OCI-LY3 (cell line): ENCODE results near the gene CDKN1B.

Experiments
- H2AFZ ChIP-seq: fragments of 200-600, 300-600 bp; shearing (Covaris generic); 2 replicates; pipeline ENCODE4 v1.6.0; 2014; ENCODE audit warnings: antibody characterized with exemption, low read depth, low read length
- H3K27ac ChIP-seq: fragments of 200-600, 300-600 bp; sonication (generic); 2 replicates; pipeline ENCODE4 v1.5.1; 2014; ENCODE audit warnings: mild to moderate bottlenecking, low read length, moderate library complexity, mixed read lengths
- H3K27me3 ChIP-seq: fragments of 200-600, 300-600 bp; sonication (generic); 2 replicates; pipeline ENCODE4 v1.6.1; 2014; ENCODE audit warnings: low read depth, low read length, mixed read lengths
- H3K36me3 ChIP-seq: fragments of 200-600, 300-600 bp; sonication (generic); replicated peaks from 2 replicates; pipeline ENCODE3; 2014; ENCODE audit warnings: low read depth, low read length, mixed read lengths
- H3K4me1 ChIP-seq: fragments of 300-600, 200-600 bp; sonication (generic); 2 replicates; pipeline ENCODE4 v1.6.1; 2014; ENCODE audit warnings: low read length, mixed read lengths
- H3K4me2 ChIP-seq: fragments of 200-600, 300-600 bp; sonication (generic); 2 replicates; pipeline ENCODE4 v1.6.1; 2014; ENCODE audit warnings: low read length, mixed read lengths
- H3K4me3 ChIP-seq: fragments of 300-600, 200-600 bp; sonication (generic); 2 replicates; pipeline ENCODE4 v1.5.1; 2014; ENCODE audit warnings: antibody characterized with exemption, mild to moderate bottlenecking, low read length, moderate library complexity
- H3K79me2 ChIP-seq: fragments of 300-600, 200-600 bp; shearing (Covaris generic); 2 replicates; pipeline ENCODE4 v1.6.1; 2014; ENCODE audit warnings: mild to moderate bottlenecking, low read length, mixed read lengths
- H3K9ac ChIP-seq: fragments of 300-600, 200-600 bp; shearing (Covaris generic); 2 replicates; pipeline ENCODE4 v1.6.0; 2014; ENCODE audit warnings: mild to moderate bottlenecking, low read length, moderate library complexity
- H3K9me3 ChIP-seq: fragments of 200-600, 300-600 bp; shearing (Covaris generic); 2 replicates; pipeline ENCODE4 v1.6.1; 2014; ENCODE audit warnings: low read length, mixed read lengths; ENCODE audit not compliant: insufficient read depth
- H4K20me1 ChIP-seq: fragments of 200-600, 300-600 bp; sonication (generic); 2 replicates; pipeline ENCODE4 v1.6.1; 2016; ENCODE audit warnings: low read length, mixed read lengths; ENCODE audit not compliant: insufficient read depth
- CTCF ChIP-seq: fragments of 200-600, 300-600 bp; sonication (generic); IDR thresholded peaks from 2 replicates; pipeline ENCODE4 v1.5.1; 2014; ENCODE audit warnings: antibody characterized with exemption, low read length, low read depth
- EZH2phosphoT487 ChIP-seq: fragments of 200-600 bp; shearing (Covaris generic); IDR thresholded peaks from 2 replicates; pipeline ENCODE4 v1.6.1; 2018; ENCODE audit warnings: antibody characterized with exemption, mixed run types, low read depth

CDKN1B gene

GRCh38 chr12:12720052-12720451 is 2.9 kb downstream of the CDKN1B start:
- Histone ChIP-seq H3K79me2 (peaks cover 70% of the 10 kb centered on the region), H3K27me3 (no peaks in the 10 kb centered on the region), H3K4me3 (peak overlapping the region; percentile 97), H4K20me1 (peaks cover 17% of the 10 kb centered on the region; the same call in 1 of the 2 replicates), H3K9ac (peak overlapping the region; percentile 99), H3K9me3 (no peaks in the 10 kb centered on the region), H3K4me2 (peak overlapping the region; percentile 97), H3K36me3 (peaks cover 38% of the 10 kb centered on the region), H3K27ac (peak overlapping the region; percentile 96), H2AFZ (no peak overlapping the region), H3K4me1 (peaks cover 54% of the 10 kb centered on the region)
- TF ChIP-seq EZH2phosphoT487 = no peak
- no peak for TF ChIP-seq CTCF

DNA sequence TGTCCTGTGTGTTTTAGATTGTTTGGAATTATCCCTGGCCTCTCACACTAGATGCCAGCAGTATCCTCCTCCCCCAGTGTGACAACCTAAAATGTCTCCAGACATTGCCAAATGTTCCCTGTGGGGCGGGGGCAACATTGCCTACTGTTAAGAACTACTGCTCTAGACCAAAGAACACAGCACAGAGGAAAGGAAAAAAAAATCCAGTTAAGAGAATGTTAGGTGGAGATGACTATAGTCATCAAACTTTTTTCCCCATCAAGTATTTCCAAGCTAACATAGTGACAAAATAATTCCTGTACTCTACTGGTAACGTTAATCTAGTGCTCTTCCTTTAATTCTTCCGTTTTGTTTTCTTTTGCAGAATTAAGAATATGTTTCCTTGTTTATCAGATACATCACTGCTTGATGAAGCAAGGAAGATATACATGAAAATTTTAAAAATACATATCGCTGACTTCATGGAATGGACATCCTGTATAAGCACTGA is 3.5 kb downstream of the CDKN1B start:
- TF ChIP-seq EZH2phosphoT487 (no peak), CTCF (no peak)
- H3K4me3 ChIP-seq = peak overlapping the region; percentile 97
- no peaks in the 10 kb centered on the region for H3K9me3 ChIP-seq
- peaks cover 47% of the 10 kb centered on the region for H3K4me1 ChIP-seq
- H4K20me1 ChIP-seq = peaks cover 17% of the 10 kb centered on the region; the same call in 1 of the 2 replicates
- H3K27me3 ChIP-seq = no peaks in the 10 kb centered on the region
- H3K9ac ChIP-seq = peak overlapping the region; percentile 99
- H3K4me2 ChIP-seq = peak overlapping the region; percentile 97
- peaks cover 70% of the 10 kb centered on the region for H3K79me2 ChIP-seq
- H2AFZ ChIP-seq = no peak overlapping the region
- peaks cover 38% of the 10 kb centered on the region for H3K36me3 ChIP-seq
- H3K27ac ChIP-seq = peak overlapping the region; percentile 96

GRCh38 chr12:12721176-12721751 is 4.1 kb downstream of the CDKN1B start:
- no peak overlapping the region for H2AFZ ChIP-seq
- peaks cover 70% of the 10 kb centered on the region for H3K79me2 ChIP-seq
- peak overlapping the region; percentile 98; the same call in 1 of the 2 replicates for H3K9ac ChIP-seq
- H3K27ac ChIP-seq = peak overlapping the region; percentile 96
- peaks cover 41% of the 10 kb centered on the region for H3K4me1 ChIP-seq
- H3K27me3 ChIP-seq = no peaks in the 10 kb centered on the region
- no peaks in the 10 kb centered on the region for H3K9me3 ChIP-seq
- peak overlapping the region; percentile 97 for H3K4me2 ChIP-seq
- peaks cover 38% of the 10 kb centered on the region for H3K36me3 ChIP-seq
- TF ChIP-seq EZH2phosphoT487 = no peak
- TF ChIP-seq CTCF = no peak
- peaks cover 17% of the 10 kb centered on the region; the same call in 1 of the 2 replicates for H4K20me1 ChIP-seq
- H3K4me3 ChIP-seq = peak overlapping the region; percentile 97

DNA sequence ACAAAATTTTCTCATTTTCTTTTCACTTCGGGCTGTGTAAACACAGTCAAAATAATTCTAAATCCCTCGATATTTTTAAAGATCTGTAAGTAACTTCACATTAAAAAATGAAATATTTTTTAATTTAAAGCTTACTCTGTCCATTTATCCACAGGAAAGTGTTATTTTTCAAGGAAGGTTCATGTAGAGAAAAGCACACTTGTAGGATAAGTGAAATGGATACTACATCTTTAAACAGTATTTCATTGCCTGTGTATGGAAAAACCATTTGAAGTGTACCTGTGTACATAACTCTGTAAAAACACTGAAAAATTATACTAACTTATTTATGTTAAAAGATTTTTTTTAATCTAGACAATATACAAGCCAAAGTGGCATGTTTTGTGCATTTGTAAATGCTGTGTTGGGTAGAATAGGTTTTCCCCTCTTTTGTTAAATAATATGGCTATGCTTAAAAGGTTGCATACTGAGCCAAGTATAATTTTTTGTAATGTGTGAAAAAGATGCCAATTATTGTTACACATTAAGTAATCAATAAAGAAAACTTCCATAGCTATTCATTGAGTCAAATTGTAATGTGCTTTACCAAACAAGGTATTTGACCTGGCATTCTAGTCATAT is 4.8 kb downstream of the CDKN1B start:
- peak overlapping the region; percentile 98 for H3K9ac ChIP-seq
- no peak overlapping the region for H2AFZ ChIP-seq
- H4K20me1 ChIP-seq = peaks cover 17% of the 10 kb centered on the region; the same call in 1 of the 2 replicates
- TF ChIP-seq CTCF (no peak), EZH2phosphoT487 (no peak)
- H3K9me3 ChIP-seq = no peaks in the 10 kb centered on the region
- H3K27ac ChIP-seq = peak overlapping the region; percentile 96
- H3K27me3 ChIP-seq = no peaks in the 10 kb centered on the region
- peaks cover 77% of the 10 kb centered on the region for H3K79me2 ChIP-seq
- H3K4me1 ChIP-seq = peaks cover 43% of the 10 kb centered on the region
- H3K4me2 ChIP-seq = peak overlapping the region; percentile 97
- peak overlapping the region; percentile 85 for H3K4me3 ChIP-seq
- H3K36me3 ChIP-seq = peaks cover 38% of the 10 kb centered on the region
